Measurements from ENCODE around the gene SNX30. TPM values are rescaled to one million over a fixed set of nuclear protein-coding genes. Genes with fewer than 3 reads are reported as not detected.

Gene SNX30
- total RNA-seq, 2 donors from 2014 or later = 4.6 to 5.1 TPM

- intact Hi-C loops (cut with DNase I) = no loop called here
- DNase-seq = no peak
- no peak for ATAC-seq
Measured at GRCh38 chr9:112774006-112774996, 23.7 kb downstream of the SNX30 start.

- no peak for ATAC-seq
Measured at GRCh38 chr9:112777914-112778313, 27.4 kb downstream of the SNX30 start.

GRCh38 chr9:112780450-112781036 is 30.0 kb downstream of the SNX30 start:
- no peak for ATAC-seq
- intact Hi-C loops (cut with DNase I) = no loop called here
- DNase-seq = no peak

More at GRCh38 chr9:112777914-112778313, 27.4 kb downstream of the SNX30 start:
- DNase-seq = no peak
- intact Hi-C loops (cut with DNase I) = no loop called here

GRCh38 chr9:112782218-112782617 is 31.7 kb downstream of the SNX30 start:
- DNase-seq (no peak), ATAC-seq (no peak)
- intact Hi-C loops (cut with DNase I) = no loop called here

GRCh38 chr9:112783551-112783954 is 33.0 kb downstream of the SNX30 start:
- ATAC-seq (no peak), DNase-seq (no peak)
- intact Hi-C loops (cut with DNase I) = no loop called here

- intact Hi-C loops (cut with DNase I) = no loop called here
- DNase-seq (no peak), ATAC-seq (peak; percentile 24 to 50)
Measured at GRCh38 chr9:112784020-112784785, 33.6 kb downstream of the SNX30 start.

GRCh38 chr9:112785986-112786385 is 35.4 kb downstream of the SNX30 start:
- intact Hi-C loops (cut with DNase I) = no loop called here
- ATAC-seq (no peak), DNase-seq (no peak)

- DNase-seq (no peak), ATAC-seq (no peak)
- intact Hi-C loops (cut with DNase I) = no loop called here
Measured at GRCh38 chr9:112786829-112787520, 36.4 kb downstream of the SNX30 start.

- DNase-seq (no peak), ATAC-seq (no peak)
- intact Hi-C loops (cut with DNase I) = no loop called here
Measured at GRCh38 chr9:112787978-112788377, 37.4 kb downstream of the SNX30 start.

- DNase-seq = no peak
- intact Hi-C loops (cut with DNase I) = no loop called here
- ATAC-seq = no peak
Measured at GRCh38 chr9:112789473-112789872, 38.9 kb downstream of the SNX30 start.

GRCh38 chr9:112789891-112790774 is 39.6 kb downstream of the SNX30 start:
- intact Hi-C loops (cut with DNase I) = no loop called here
- DNase-seq (no peak), ATAC-seq (no peak)

GRCh38 chr9:112792670-112793069 is 42.1 kb downstream of the SNX30 start:
- intact Hi-C loops (cut with DNase I) = no loop called here
- DNase-seq = no peak
- no peak for ATAC-seq

GRCh38 chr9:112793213-112793810 is 42.8 kb downstream of the SNX30 start:
- intact Hi-C loops (cut with DNase I) = no loop called here
- DNase-seq = peak; percentile 69
- ATAC-seq = peak; percentile 53 to 84

- intact Hi-C loops (cut with DNase I) = no loop called here
- ATAC-seq (no peak), DNase-seq (no peak)
Measured at GRCh38 chr9:112794731-112795130, 44.2 kb downstream of the SNX30 start.

- intact Hi-C loops (cut with DNase I) = no loop called here
- DNase-seq = no peak
- peak in 1 of 2 donors; percentile 26 for ATAC-seq
Measured at GRCh38 chr9:112795921-112796320, 45.4 kb downstream of the SNX30 start.

GRCh38 chr9:112796485-112796884 is 45.9 kb downstream of the SNX30 start:
- no peak for ATAC-seq
- no peak for DNase-seq
- intact Hi-C loops (cut with DNase I) = no loop called here

GRCh38 chr9:112809351-112809848 is 58.8 kb downstream of the SNX30 start:
- no peak for DNase-seq
- intact Hi-C loops (cut with DNase I) = no loop called here
- ATAC-seq = peak in 1 of 2 donors; percentile 56

GRCh38 chr9:112809906-112810305 is 59.3 kb downstream of the SNX30 start:
- DNase-seq = no peak
- no peak for ATAC-seq
- intact Hi-C loops (cut with DNase I) = loop anchor here in 1 of 2 donors (10.0 kb wide), 1 partner anchor 325 kb away; the partner anchor contains the start of gene KIAA1958
